SK-N-SH (cell line): ENCODE measurements around the gene TMEM98. TPM values are rescaled to one million over a fixed set of nuclear protein-coding genes. Genes with fewer than 3 reads are reported as not detected.
"Not testable (repeated sequence)": the region's sequence is repeated elsewhere in the genome, so short reads cannot be mapped to it uniquely, and the experiment has no call there.

Source experiments
- CTCF ChIA-PET: fragments of 300-600, 350-600 bp; formaldehyde crosslinking; extraction: SDS; loops from one replicate; lab custom pipeline; 2021; lab: Yijun Ruan, JAX
- POLR2A ChIA-PET: fragments of 350-600 bp; sonication (Branson Sonifier 250); formaldehyde crosslinking; extraction: SDS; loops from one replicate; lab custom pipeline; 2020; ENCODE audit warnings: antibody characterized with exemption, inconsistent platforms; lab: Yijun Ruan, JAX
- DNase-seq: peaks from one replicate; pipeline ENCODE4 v3.0.0; 2012
- H2AFZ ChIP-seq: fragments of 200-600 bp; sonication (generic); 2 replicates; pipeline ENCODE4 v1.8.1; 2016; ENCODE audit warnings: antibody characterized with exemption, mild to moderate bottlenecking, low read depth
- H3F3A ChIP-seq: fragments of 200-600 bp; sonication (generic); replicated peaks from 2 replicates; pipeline ENCODE3; 2016; ENCODE audit warnings: antibody characterized with exemption, mild to moderate bottlenecking; ENCODE audit not compliant: insufficient read depth
- H3K27ac ChIP-seq, 2 experiments: fragments of 200-500 bp in 1 of 2; fragments of 200-600 bp in 1 of 2; sonication (Bioruptor generic) in 1 of 2; sonication (generic), shearing (Covaris generic) in 1 of 2; 2 replicates each; pipeline versions ENCODE4 v1.5.1 to v1.6.1; 2014 to 2016; ENCODE audit warnings: low read depth in 2 of 2, inconsistent platforms in 1 of 2, low read length in 1 of 2, mild to moderate bottlenecking in 1 of 2, mixed read lengths in 1 of 2
- H3K27me3 ChIP-seq: fragments of 200-600 bp; sonication (generic), shearing (Covaris generic); 2 replicates; pipeline ENCODE4 v1.6.1; 2016; ENCODE audit warnings: mixed run types; ENCODE audit not compliant: insufficient read depth
- H3K36me3 ChIP-seq, 2 experiments: fragments of 200-500 bp in 1 of 2; fragments of 200-600 bp in 1 of 2; sonication (Bioruptor generic) in 1 of 2; sonication (generic) in 1 of 2; replicated peaks in 1 of 2; 2 replicates each; pipeline versions ENCODE3 to v1.5.1; 2014 to 2016; ENCODE audit warnings: low read length in 1 of 2, mild to moderate bottlenecking in 1 of 2; ENCODE audit not compliant: insufficient read depth in 2 of 2, control insufficient read depth in 1 of 2
- H3K4me1 ChIP-seq, 2 experiments: fragments of 200-500 bp in 1 of 2; fragments of 200-600 bp in 1 of 2; sonication (Bioruptor generic) in 1 of 2; sonication (generic), shearing (Covaris generic) in 1 of 2; 2 replicates each; pipeline versions ENCODE4 v1.5.1 to v1.6.1; 2014 to 2016; ENCODE audit warnings: low read depth in 1 of 2, low read length in 1 of 2, mixed run types in 1 of 2; ENCODE audit not compliant: insufficient read depth in 2 of 2, control insufficient read depth in 1 of 2
- H3K4me2 ChIP-seq: fragments of 200-600 bp; sonication (generic), shearing (Covaris generic); 2 replicates; pipeline ENCODE4 v1.6.1; 2017; ENCODE audit warnings: mixed run types
- H3K4me3 ChIP-seq, 2 experiments: fragments of 200-500 bp in 1 of 2; fragments of 200-600 bp in 1 of 2; sonication (Bioruptor generic) in 1 of 2; sonication (generic), shearing (Covaris generic) in 1 of 2; 2 replicates each; pipeline versions ENCODE4 v1.5.1 to v1.8.1; 2014 to 2016; ENCODE audit warnings: low read depth in 2 of 2, inconsistent platforms in 1 of 2, low read length in 1 of 2, mild to moderate bottlenecking in 1 of 2, mixed read lengths in 1 of 2, moderate library complexity in 1 of 2
- H3K79me2 ChIP-seq: fragments of 200-600 bp; sonication (generic); 2 replicates; pipeline ENCODE4 v1.8.1; 2017; ENCODE audit warnings: mild to moderate bottlenecking; ENCODE audit not compliant: insufficient read depth
- H3K9ac ChIP-seq: fragments of 200-600 bp; sonication (generic); 2 replicates; pipeline ENCODE4 v1.6.1; 2017; ENCODE audit warnings: mixed run types
- H3K9me2 ChIP-seq: fragments of 200-600 bp; sonication (generic); 2 replicates; pipeline ENCODE4 v1.6.1; 2017; ENCODE audit warnings: mixed run types
- H3K9me3 ChIP-seq: fragments of 200-600 bp; sonication (generic); 2 replicates; pipeline ENCODE4 v1.6.1; 2017; ENCODE audit warnings: mixed run types, mild to moderate bottlenecking, moderate library complexity
- H4K20me1 ChIP-seq: fragments of 200-600 bp; sonication (generic); 2 replicates; pipeline ENCODE4 v1.6.1; 2017; ENCODE audit warnings: mild to moderate bottlenecking, mixed run types; ENCODE audit not compliant: insufficient read depth
- CHD2 ChIP-seq: fragments of 150-350 bp; IDR thresholded peaks from 2 replicates; pipeline ENCODE4 v1.6.1; 2018; ENCODE audit warnings: low read length; ENCODE audit not compliant: partially characterized antibody
- FOSL2 ChIP-seq: IDR thresholded peaks from 2 replicates; pipeline ENCODE4 v1.4.0; 2012; ENCODE audit warnings: low read depth, mild to moderate bottlenecking, moderate library complexity, borderline replicate concordance
- FOXJ3 ChIP-seq: sonication (generic); formaldehyde crosslinking; IDR thresholded peaks from 2 replicates; pipeline ENCODE4 v1.5.1; 2020; ENCODE audit warnings: mild to moderate bottlenecking, missing genetic modification reagents
- GABPA ChIP-seq: IDR thresholded peaks from 2 replicates; pipeline ENCODE4 v1.4.0; 2012; ENCODE audit warnings: low read depth, mild to moderate bottlenecking
- GATA2 ChIP-seq: sonication (generic); formaldehyde crosslinking; IDR thresholded peaks from 2 replicates; pipeline ENCODE4 v1.5.0; 2020; ENCODE audit warnings: mild to moderate bottlenecking, missing genetic modification reagents
- MEF2A ChIP-seq: IDR thresholded peaks from 2 replicates; pipeline ENCODE4 v1.4.0; 2012; ENCODE audit warnings: low read depth, borderline replicate concordance
- MXI1 ChIP-seq: IDR thresholded peaks from 2 replicates; pipeline ENCODE4 v1.6.1; 2012; ENCODE audit warnings: mild to moderate bottlenecking, low read depth, low read length, improper control_type of control experiment
- NFIC ChIP-seq: IDR thresholded peaks from 2 replicates; pipeline ENCODE4 v1.4.0; 2012; ENCODE audit warnings: borderline replicate concordance
- POLR2AphosphoS5 ChIP-seq: IDR thresholded peaks from 2 replicates; pipeline ENCODE4 v1.6.1; 2012; ENCODE audit warnings: low read depth, low read length
- RCOR1 ChIP-seq: fragments of 150-350 bp; IDR thresholded peaks from 2 replicates; pipeline ENCODE4 v1.6.1; 2017; ENCODE audit warnings: antibody characterized with exemption, low read length
- RFX5 ChIP-seq: IDR thresholded peaks from 2 replicates; pipeline ENCODE4 v1.6.1; 2012; ENCODE audit warnings: mild to moderate bottlenecking, improper control_type of control experiment, low read length
- SIN3A ChIP-seq: IDR thresholded peaks from 2 replicates; pipeline ENCODE4 v1.6.1; 2012; ENCODE audit warnings: low read depth, mild to moderate bottlenecking, low read length, moderate library complexity, borderline replicate concordance
- SMC3 ChIP-seq: IDR thresholded peaks from 2 replicates; pipeline ENCODE4 v1.6.1; 2012; ENCODE audit warnings: low read depth, low read length, improper control_type of control experiment
- TEAD4 ChIP-seq: IDR thresholded peaks from 2 replicates; pipeline ENCODE4 v1.4.0; 2012; ENCODE audit warnings: mild to moderate bottlenecking, borderline replicate concordance; ENCODE audit not compliant: insufficient read depth
- YY1 ChIP-seq: IDR thresholded peaks from 2 replicates; pipeline ENCODE4 v1.4.0; 2012; ENCODE audit warnings: low read depth, mild to moderate bottlenecking
- WGBS: methylation state at CpG from one replicate; pipeline ENCODE4 v1.1.6; 2017; ENCODE audit warnings: low lambda C conversion rate; 5-methylcytosine and 5-hydroxymethylcytosine counted together
- polyA plus RNA-seq, 3 experiments: library from polyadenylated mRNA; depleted of rRNA; stranded (reverse); fragments of >200 nt; gene quantifications; 2 replicates each; pipeline ENCODE4 v1.2.3, GENCODE V29; 2012
- TF ChIP-seq, protein P1 (sequence below): fragments of 150-350 bp; IDR thresholded peaks from 2 replicates; pipeline ENCODE4 v1.6.1; 2016; ENCODE audit warnings: mild to moderate bottlenecking, low read depth, low read length
- TF ChIP-seq, protein P2 (sequence below): IDR thresholded peaks from 2 replicates; pipeline ENCODE4 v1.4.0; 2012; ENCODE audit warnings: low read depth, borderline replicate concordance
- TF ChIP-seq, protein P3 (sequence below): fragments of 150-350 bp; IDR thresholded peaks from 2 replicates; pipeline ENCODE4 v1.6.1; 2017; ENCODE audit warnings: antibody characterized with exemption, low read length, low read depth, borderline replicate concordance
- TF ChIP-seq, protein P4 (sequence below): fragments of 200-600 bp; sonication (generic); IDR thresholded peaks from 2 replicates; pipeline ENCODE4 v1.6.1; 2017; ENCODE audit warnings: antibody characterized with exemption, mild to moderate bottlenecking, moderate library complexity
- TF ChIP-seq, protein P5 (sequence below): IDR thresholded peaks from 2 replicates; pipeline ENCODE4; 2012
- TF ChIP-seq, protein P6 (sequence below): IDR thresholded peaks from 2 replicates; pipeline ENCODE4 v1.4.0; 2012; ENCODE audit warnings: low read depth

Gene TMEM98
- polyA plus RNA-seq, 1 of the 3 experiments (the other 2 are of a cell fraction) = 196 TPM

DNA sequence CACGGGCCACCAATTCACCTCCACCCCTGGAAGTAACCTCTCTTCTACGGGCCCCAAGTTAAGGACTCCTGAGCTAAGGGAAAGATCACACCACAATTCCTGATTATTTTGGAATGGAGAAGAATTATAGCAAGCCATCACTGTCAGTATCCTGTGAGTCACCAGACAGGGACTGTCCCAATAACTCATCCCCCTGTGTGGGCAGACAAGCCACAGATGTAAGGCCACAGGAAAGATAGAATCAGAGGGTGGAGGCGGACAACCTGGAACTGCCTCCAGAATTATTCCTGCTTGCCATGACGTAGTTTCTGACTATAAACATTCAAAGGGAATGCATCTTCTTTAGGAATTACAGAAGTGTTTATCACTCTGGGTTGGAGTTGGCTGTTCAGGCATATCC, 45.2 kb upstream of the TMEM98 start (continued):
- TF ChIP-seq NFIC (no peak), MEF2A (no peak), RCOR1 (no peak), YY1 (no peak), FOSL2 (peak; percentile 4; the same call in 1 of the 2 replicates), GATA2 (CRISPR knock-in tag) (no peak), POLR2AphosphoS5 (no peak), RFX5 (no peak), MXI1 (no peak), CHD2 (no peak), FOXJ3 (CRISPR knock-in tag) (no peak), TEAD4 (no peak), SMC3 (no peak), SIN3A (no peak), GABPA (no peak)
- TF ChIP-seq, protein P1, sequence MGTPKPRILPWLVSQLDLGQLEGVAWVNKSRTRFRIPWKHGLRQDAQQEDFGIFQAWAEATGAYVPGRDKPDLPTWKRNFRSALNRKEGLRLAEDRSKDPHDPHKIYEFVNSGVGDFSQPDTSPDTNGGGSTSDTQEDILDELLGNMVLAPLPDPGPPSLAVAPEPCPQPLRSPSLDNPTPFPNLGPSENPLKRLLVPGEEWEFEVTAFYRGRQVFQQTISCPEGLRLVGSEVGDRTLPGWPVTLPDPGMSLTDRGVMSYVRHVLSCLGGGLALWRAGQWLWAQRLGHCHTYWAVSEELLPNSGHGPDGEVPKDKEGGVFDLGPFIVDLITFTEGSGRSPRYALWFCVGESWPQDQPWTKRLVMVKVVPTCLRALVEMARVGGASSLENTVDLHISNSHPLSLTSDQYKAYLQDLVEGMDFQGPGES = no peak
- TF ChIP-seq, protein P2, sequence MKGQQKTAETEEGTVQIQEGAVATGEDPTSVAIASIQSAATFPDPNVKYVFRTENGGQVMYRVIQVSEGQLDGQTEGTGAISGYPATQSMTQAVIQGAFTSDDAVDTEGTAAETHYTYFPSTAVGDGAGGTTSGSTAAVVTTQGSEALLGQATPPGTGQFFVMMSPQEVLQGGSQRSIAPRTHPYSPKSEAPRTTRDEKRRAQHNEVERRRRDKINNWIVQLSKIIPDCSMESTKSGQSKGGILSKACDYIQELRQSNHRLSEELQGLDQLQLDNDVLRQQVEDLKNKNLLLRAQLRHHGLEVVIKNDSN = no peak
- TF ChIP-seq, protein P3, sequence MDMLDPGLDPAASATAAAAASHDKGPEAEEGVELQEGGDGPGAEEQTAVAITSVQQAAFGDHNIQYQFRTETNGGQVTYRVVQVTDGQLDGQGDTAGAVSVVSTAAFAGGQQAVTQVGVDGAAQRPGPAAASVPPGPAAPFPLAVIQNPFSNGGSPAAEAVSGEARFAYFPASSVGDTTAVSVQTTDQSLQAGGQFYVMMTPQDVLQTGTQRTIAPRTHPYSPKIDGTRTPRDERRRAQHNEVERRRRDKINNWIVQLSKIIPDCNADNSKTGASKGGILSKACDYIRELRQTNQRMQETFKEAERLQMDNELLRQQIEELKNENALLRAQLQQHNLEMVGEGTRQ = no peak
- TF ChIP-seq, protein P4, sequence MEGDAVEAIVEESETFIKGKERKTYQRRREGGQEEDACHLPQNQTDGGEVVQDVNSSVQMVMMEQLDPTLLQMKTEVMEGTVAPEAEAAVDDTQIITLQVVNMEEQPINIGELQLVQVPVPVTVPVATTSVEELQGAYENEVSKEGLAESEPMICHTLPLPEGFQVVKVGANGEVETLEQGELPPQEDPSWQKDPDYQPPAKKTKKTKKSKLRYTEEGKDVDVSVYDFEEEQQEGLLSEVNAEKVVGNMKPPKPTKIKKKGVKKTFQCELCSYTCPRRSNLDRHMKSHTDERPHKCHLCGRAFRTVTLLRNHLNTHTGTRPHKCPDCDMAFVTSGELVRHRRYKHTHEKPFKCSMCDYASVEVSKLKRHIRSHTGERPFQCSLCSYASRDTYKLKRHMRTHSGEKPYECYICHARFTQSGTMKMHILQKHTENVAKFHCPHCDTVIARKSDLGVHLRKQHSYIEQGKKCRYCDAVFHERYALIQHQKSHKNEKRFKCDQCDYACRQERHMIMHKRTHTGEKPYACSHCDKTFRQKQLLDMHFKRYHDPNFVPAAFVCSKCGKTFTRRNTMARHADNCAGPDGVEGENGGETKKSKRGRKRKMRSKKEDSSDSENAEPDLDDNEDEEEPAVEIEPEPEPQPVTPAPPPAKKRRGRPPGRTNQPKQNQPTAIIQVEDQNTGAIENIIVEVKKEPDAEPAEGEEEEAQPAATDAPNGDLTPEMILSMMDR = no peak
- TF ChIP-seq, protein P5, sequence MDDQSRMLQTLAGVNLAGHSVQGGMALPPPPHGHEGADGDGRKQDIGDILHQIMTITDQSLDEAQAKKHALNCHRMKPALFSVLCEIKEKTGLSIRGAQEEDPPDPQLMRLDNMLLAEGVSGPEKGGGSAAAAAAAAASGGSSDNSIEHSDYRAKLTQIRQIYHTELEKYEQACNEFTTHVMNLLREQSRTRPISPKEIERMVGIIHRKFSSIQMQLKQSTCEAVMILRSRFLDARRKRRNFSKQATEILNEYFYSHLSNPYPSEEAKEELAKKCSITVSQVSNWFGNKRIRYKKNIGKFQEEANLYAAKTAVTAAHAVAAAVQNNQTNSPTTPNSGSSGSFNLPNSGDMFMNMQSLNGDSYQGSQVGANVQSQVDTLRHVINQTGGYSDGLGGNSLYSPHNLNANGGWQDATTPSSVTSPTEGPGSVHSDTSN = peak; percentile 81
- TF ChIP-seq, protein P6, sequence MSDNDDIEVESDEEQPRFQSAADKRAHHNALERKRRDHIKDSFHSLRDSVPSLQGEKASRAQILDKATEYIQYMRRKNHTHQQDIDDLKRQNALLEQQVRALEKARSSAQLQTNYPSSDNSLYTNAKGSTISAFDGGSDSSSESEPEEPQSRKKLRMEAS = no peak
- TF ChIP-seq, all 33 proteins: peak for 4

DNA sequence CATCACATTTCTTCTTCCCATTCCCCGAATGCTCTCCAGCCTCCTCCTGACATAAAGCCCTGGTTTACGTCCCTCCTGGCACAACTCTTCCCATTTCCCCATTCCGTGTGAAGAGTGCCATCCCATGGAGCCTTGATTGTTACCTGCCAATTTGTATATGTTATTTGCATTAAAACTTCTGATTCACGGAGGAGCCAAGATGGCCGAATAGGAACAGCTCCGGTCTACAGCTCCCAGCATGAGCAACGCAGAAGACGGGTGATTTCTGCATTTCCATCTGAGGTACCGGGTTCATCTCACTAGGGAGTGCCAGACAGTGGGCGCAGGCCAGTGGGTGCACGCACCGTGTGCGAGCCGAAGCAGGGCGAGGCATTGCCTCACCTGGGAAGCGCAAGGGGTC, 41.0 kb upstream of the TMEM98 start:
- H3K9me3 ChIP-seq, H3K36me3 ChIP-seq, H3K4me1 ChIP-seq, H4K20me1 ChIP-seq, H3K9ac ChIP-seq, H3K27me3 ChIP-seq, H3K79me2 ChIP-seq, H3K9me2 ChIP-seq, H3K27ac ChIP-seq, DNase-seq, POLR2A ChIA-PET, H2AFZ ChIP-seq, H3K4me3 ChIP-seq, H3K4me2 ChIP-seq, H3F3A ChIP-seq: not testable (repeated sequence)
- CTCF ChIA-PET = interaction anchor here (2.5 kb wide), 1 partner anchor 9 kb away, joined by 19 read pairs; the partner anchor contains the start of gene MYO1D
- WGBS = 79% methylated on average over 9 of the region's 16 CpGs

DNA sequence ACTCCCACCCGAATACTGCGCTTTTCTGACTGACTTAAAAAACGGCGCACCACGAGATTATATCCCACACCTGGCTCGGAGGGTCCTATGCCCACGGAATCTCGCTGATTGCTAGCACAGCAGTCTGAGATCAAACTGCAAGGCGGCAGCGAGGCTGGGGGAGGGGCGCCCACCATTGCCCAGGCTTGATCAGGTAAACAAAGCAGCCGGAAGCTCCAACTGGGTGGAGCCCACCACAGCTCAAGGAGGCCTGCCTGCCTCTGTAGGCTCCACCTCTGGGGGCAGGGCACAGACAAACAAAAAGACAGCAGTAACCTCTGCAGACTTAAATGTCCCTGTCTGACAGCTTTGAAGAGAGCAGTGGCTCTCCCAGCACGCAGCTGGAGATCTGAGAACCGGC, 40.5 kb upstream of the TMEM98 start:
- H3K9ac ChIP-seq, H3K36me3 ChIP-seq, DNase-seq, H4K20me1 ChIP-seq, H3K4me2 ChIP-seq, H3K27me3 ChIP-seq, H3K9me3 ChIP-seq, POLR2A ChIA-PET, H3F3A ChIP-seq, H3K4me3 ChIP-seq, H3K79me2 ChIP-seq, H3K9me2 ChIP-seq, H3K27ac ChIP-seq, H3K4me1 ChIP-seq, H2AFZ ChIP-seq: not testable (repeated sequence)
- WGBS = no CpG with 5 or more reads among the region's 14 CpGs
- CTCF ChIA-PET = interaction anchor here (2.5 kb wide), 1 partner anchor 10 kb away, joined by 19 read pairs; the partner anchor contains the start of gene MYO1D
